Inferior parietal cortex (tissue), 1 donor: ENCODE measurements around the gene ENTPD3.

ENCODE experiments used
- DNase-seq: peaks from one replicate; pipeline ENCODE4 v3.0.0-alpha.2; 2016; ENCODE audit errors: extremely low spot score

Gene ENTPD3

DNA sequence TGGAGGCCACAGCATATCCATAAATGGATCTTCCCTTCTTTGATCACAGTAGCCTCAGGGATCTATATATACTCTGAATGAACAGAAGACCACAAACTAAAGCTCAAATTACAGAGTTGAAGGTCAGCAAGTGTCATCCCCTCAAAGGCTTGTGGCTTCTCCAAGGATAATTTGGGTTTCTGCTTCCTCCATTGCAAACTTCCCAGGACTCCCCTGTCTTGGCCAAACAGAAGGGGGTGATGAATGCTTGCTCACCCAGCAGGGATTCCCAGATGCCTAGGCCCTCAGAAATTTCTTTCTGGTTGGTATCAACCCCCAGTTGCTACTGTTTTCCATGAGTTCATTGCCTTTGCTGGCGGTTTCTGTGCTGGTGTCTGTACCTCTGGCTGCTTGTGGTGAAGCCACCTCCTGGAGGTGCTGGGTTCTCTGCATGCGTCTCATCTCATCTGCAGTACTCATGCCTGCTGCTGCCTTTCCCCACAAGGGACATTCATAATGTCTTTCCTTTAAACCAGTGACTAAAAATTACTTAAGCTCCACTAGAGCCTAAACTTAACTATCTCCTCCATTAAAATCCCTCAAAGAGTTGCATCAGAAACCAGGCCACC is 17.7 kb downstream of the ENTPD3 start:
- no peak for DNase-seq

DNA sequence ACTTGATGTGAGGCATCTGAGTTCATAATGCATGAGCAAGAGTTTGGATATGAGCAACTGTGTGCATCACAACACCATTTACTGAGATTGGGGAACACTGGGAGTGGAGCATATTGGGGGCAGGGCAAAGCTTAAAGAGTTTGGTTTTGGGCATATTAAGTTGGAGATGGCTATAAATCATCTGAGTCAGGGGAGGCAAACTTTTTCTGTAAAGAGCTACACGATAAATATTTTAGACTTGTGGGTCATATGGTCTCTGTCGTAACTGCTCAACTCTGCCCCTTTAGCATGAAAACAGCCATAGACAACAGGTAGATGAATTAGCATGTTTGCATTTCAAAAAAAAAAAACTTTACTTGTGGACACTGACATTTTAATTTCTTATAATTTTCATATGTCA is 20.0 kb downstream of the ENTPD3 start:
- DNase-seq: no peak

DNA sequence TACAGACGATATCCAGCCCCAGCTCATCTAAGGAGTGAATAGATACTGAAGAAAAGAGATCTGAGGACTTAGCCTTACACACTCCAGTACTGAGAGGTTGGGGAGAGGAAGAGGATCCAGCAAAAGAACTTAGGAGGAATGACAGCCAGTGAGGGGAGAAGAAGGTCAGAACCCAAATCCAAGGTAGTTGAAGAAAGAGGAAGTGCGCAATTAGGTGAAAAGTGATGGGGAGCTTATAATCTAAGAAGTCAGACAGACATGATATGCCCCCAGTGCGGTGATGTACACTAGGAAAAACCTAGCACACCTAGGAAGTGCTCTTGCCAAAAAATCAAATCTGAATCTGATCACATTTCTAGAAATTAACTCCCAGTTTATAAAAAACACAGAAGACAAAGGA is 20.6 kb downstream of the ENTPD3 start:
- DNase-seq: no peak

DNA sequence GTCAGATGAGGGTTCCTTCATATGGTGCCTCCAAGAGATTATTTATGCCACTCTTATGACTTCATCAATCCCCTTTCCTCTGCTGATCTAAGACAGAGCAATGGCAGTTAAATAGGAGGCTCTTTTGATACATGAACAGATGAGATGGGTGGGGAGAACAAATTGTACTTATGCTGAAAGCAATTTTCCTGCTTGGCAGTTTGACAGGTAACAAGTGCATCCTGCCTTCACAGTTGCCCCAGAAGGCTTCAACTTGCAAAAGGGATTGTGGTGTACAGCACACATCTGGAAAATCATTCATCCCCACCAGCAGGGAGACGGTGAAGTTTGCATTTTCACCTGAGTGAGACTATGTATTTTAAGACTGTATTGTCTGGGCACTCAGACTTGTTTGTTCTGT is 27.3 kb downstream of the ENTPD3 start:
- DNase-seq: no peak

DNA sequence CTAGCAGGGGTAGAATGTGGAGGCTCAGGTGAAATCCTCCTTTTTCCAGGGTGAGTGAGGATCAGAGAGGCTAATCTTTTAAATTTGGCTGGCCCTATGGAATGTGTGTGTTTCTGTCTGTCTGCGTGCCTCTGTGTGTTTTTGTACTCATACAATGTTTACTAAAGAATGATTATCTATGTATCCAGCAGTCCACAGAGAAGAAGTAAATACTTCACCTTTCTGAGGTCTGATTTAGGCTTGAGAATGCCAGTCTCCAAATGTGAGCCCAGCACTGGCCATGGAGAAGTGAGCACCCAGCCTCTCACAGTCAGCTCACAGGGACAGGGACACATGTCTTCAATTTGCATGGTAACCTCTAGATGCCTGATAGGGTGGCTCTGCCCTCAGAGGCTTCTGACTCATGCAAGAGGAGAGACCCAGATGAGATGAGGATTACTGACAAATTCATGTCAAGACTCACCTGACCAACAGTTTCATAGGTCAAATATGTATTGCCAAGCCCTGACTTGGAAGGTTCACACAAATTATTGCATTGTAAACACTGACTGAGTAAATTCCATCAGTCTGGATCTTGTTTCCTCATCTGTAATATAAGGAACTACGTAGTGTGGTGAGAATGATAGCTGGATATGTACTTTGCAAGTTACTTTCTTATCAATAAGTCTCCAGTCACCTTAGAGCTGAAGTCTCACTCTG is 31.0 kb downstream of the ENTPD3 start:
- DNase-seq: no peak

DNA sequence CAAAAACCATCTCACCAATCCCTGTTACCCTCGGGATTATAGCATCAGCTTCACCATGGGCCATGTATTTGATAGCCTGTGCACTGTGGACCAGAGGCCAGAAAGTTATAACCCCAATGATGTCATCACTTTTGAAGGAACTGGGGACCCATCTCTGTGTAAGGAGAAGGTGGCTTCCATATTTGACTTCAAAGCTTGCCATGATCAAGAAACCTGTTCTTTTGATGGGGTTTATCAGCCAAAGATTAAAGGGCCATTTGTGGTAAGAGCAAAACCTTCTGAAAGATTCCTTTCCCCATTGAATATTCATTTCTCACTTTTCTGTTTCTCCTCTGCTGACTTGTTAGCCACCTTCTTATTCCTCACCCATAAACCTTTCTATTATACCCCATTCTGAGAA is 35.9 kb downstream of the ENTPD3 start:
- no peak for DNase-seq

DNA sequence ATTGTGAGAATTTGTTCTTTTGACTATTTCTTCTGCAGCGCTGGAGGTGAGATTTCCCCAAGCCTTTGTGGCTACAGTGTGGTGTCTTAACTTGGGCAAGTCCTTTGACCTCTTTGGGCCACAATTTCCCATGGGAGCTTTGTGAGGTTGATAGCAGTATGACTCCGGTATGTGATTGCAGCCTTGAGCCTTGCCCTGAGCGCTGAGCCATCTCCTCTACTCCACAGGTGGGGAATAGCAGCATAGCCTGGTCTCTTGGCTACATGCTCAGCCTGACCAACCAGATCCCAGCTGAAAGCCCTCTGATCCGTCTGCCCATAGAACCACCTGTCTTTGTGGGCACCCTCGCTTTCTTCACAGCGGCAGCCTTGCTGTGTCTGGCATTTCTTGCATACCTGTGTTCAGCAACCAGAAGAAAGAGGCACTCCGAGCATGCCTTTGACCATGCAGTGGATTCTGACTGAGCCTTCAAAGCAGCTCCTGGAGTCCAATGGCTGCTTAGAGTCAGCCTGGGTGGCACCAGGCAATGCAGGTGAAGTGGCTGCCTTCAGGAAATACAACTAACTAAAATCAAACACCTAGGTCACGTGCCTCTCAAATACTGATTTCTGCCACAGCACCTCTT is 40.2 kb downstream of the ENTPD3 start:
- no peak for DNase-seq

DNA sequence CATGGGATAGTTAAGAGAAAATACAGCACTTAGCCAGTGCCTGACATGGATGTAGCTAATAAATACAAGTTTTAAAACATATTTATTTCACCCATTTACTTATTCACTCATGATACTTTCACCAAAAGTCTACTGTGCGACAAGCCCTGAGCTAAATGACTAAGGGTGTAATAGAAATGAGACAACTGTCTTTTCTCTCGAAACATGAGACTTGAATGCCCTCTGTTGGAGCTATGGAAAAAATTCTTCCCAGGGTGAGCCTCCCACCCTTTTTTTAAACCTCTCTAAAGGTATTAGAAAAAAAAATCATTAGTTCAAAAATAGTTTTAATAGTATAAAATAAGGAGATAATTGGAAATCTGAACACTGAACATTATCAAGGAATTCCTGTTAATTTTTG is 45.8 kb downstream of the ENTPD3 start:
- no peak for DNase-seq

DNA sequence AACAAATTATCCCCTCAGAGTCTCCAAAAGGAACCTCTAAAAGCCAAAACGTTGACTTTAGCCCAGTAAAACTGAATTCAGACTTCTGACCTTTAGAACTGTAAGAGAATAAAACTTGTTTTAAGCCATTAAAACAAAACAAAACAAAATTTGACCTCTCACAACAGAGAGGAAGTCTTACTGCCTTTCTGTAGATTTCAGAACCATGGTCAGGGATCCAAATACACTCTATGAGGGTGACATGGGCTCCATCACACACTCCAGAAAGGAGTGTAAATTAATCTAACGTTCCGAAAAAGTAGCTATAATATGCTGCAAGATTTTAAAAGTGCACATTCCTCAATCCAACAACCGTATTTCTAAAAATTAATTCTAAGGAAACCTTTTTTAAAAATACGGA is 50.9 kb downstream of the ENTPD3 start:
- DNase-seq: no peak

DNA sequence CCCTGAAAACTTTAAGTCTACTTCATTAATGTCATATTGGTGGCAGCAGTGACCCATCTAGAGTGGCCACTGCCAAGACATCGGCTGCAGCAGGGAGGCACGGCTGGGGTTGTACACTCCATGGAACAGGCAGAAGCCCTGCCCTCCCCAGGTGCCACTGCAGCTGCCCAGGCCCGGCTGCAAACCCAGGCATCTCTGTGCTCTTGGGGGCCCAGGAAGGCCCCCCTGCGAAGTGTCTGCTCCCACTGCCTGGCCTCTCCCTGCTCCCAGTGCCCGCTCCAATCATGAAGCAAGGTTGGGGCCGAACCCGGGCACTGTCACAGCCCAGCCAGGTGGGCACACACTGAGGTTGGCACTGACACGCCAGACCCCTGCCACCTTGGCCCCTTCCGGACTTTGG is 58.1 kb downstream of the ENTPD3 start:
- DNase-seq: no peak

DNA sequence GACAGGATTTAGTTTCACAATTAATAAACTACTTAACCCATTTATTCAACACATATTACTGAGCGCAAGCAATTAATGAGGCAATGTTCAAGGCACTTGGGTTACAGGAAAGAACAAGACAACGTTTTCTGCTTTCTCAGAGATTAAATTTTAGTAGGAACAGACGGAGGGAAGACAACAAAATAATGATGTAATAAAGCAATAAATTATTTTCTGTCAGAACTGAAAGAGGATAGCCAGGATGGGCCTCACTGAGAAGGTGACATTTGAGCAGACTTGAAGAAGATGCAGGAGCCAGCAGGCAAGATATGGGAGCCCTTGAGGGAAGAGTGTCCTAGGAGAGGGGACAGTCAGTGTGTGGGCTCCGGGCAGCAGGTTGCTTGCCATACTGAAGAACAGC is 58.9 kb downstream of the ENTPD3 start:
- DNase-seq: no peak

DNA sequence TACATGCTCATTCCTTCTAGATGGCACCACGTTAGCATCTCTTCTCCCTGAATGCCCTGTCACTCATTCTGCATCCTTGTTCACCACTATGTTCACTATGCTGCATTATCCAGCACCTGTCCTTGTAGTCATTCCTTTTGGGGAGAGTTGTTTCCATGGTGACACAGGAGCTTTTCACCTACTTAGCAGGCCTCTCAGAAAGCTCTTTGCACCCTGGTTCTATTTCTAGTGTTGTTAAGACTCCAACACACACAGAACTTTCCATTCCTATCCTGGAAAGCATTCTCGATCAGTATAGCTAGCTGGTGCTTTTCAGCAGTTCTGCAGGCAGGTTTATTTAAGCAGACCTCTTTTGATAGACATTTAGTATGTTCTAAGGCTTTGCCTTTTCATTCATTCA is 63.5 kb downstream of the ENTPD3 start:
- peak; percentile 42 for DNase-seq

DNA sequence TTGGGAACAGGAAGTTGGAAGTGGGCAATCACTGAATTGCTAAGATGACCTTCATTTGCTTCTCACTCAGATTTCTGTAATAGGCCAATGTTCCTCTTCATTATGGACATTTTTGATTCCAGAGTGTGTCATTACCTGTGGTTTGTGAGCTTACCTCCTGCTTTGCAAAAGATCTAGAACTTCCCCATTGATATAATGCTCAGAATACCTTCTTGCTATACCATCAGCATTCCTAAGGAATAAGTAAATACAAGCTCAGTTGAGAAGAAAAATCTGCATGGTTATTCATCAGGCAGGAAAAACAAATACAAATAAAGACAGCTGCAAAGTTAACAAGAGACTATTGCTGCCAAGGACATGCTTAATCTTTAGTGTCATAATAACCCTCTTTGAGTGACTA is 64.6 kb downstream of the ENTPD3 start:
- DNase-seq: no peak

DNA sequence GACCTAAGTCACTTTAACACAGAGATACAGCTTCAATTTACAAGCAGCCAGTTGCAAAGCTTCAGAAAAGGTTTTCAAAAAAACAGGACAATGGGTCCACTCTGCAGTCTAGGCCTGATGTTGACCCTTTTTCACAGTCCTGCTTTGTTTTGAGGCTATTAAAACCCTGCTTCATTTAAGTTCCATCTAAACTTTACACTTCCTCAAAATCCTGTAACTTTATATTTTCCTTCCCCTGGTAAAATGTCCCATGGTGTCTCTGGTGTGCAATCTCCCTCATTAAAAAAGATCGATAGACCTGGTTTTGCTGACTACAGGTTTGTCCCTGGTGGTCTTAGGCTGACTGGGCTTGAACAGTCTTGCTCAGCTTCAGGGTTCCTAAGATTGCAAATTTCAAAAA is 65.1 kb downstream of the ENTPD3 start:
- DNase-seq: no peak

DNA sequence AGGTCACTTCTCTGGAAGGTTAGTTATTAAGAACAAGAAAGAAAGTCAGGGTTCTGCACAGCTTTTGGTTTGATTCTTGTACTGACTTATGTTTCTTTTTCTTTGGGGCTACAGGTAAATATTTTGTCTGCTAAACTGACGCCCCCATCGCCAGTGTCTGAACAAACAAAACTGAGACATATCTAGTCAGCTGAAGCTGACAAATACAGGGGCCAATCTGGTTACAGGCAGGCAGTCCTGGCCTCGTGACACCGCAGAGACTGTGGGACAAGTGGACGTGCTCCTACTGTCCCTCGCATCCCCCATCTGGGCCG is 65.5 kb downstream of the ENTPD3 start:
- peak; percentile 30 for DNase-seq

DNA sequence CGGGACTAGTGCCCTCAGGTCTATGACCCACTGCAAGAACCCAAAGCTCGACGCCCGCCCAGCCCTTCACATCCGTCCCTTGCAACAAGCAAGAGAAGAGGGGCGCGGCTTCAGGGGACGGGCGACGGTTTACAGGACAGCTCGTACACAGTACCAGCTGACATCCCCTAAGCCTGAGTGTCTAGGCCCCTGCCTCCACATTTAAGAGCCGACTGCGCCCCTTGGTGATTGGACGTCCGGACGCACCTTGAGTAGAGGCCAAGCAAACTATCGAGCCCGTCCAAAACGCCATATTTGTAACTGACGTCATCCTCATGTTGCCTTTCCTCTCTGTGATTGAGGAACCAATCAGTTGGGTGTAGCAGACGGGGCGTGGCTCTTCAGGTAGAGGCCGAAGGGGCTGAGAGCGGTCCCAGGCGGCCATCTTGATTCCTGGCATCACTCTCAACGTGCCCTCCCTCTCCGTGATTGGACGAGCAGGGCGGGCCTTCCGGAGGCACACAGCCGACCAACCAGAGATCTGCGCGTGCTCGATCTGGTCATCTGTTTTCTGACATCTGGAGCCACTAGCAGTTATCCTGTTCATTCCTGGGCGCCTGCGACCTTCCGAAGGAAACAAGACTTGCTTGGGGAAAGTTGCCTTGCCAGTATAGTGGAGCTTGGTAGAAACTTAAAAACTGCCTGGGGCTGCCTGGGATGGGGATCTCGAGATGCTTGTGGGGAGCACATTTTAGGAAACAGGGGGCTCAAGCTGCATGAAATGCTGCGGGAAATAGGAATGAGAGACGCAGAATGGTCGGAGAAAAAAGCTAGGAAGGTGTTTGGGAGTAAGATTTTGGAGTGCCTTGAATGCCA is 66.1 kb downstream of the ENTPD3 start:
- DNase-seq: peak; percentile 98

DNA sequence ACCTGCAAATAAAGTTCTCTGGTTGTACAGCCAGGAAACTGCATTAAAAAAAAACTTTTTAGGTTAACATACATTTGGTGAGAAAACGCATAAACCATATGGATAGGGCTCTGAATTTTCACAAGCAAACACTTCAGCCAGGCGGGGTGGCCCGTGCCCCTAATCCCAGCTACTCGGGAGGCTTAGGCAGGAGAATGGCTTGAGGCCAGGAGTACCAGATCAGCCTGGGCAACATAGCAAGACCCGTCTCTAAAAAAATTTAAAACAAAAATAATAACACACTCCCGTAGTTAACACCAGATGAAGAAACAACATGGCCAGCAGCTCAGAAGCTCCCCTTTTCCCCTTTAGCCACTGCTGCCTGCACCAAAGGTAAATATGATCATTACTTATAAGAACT is 66.9 kb downstream of the ENTPD3 start:
- DNase-seq: no peak

DNA sequence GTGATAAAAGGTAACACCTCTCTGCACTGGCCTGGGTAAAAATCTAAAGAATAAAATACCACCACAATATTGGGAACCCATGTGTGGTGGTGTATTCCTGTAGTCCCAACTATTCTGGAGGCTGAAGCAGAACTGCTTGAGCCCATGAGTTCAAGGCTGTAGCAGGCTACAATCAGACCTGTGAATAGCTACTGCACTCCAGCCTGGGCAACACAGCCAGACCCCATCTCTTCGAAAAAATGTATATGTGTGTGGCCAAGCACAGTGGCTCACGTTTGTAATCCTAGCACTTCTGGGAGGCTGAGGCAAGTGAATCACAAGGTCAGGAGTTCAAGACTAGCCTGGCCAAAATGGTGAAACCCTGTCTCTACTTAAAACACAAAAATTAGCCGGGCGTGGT is 68.3 kb downstream of the ENTPD3 start:
- DNase-seq: no peak

DNA sequence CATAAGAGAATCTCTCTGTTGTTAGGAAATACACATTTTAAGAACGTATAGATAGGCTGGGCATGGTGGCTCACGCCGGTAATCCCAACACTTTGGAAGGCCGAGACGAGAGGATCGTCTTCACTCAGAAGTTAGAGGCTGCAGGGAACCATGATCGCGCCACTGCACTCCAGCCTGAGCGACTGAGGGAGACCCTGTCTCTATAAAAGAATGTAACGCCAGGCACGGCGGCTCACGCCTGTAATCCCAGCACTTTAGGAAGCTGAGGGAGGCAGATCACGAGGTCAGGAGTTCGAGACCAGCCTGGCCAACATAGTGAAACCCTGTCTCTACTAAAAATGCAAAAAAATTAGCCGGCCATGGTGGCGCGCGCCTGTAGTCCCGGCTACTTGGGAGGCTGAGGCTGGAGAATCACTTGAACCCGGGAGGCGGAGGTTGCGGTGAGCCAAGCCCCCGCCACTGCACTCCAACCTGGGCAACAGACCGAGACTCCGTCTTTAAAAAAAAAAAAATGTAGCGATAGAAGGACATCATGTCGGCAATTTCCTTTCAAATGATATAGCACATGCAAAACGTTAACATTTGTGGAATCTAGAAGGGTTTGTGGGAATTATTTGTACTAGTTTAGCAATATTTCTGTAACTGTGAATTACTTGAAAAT is 69.4 kb downstream of the ENTPD3 start:
- DNase-seq: no peak

DNA sequence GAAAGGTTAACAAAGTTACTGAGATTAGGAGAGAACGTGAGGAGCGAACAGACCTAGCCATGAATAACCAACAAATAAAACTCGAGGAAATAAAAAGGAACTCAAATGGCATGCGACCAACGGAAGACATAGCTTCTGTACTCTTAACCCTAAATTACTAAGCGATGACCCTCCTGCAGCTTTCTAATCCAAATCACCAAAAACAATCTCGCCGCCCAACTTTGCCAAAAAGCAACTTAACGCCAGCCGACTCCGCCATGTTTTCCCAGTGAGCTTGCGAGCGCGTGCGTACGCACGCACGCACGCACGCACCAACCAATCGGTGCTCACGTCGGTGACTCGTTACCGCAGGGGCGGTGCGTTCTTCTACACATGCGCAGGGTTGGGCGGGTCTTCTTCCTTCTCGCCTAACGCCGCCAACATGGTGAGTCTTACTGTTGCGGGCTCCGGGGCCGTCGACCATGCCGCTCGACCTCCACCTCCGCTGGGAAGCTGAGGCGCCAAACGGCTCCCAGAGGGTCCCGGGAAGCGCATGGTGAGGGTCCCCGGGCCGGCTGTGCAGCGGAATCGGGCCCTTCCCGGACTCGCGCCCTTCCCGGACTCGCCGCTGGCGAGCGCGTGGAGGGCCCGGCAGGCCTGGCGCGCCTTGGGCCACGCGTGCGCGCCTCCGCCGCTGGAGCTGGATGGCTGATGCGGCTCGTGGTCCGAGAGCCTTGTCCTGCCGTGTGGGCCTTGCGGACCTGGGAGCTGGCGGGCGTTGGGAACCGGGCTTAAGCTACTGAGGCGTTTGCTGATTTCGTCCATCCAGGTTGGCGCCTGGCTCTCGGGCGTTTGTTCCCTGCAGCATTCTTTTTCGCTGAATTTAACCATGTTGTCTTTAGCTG is 70.2 kb downstream of the ENTPD3 start, which contains the start of gene RPL14:
Gene RPL14 (plus strand): TSS at position 400 of the 884 bp plus-strand sequence. CDS start 133 bp downstream, at position 533.
- peak; percentile 98 for DNase-seq

DNA sequence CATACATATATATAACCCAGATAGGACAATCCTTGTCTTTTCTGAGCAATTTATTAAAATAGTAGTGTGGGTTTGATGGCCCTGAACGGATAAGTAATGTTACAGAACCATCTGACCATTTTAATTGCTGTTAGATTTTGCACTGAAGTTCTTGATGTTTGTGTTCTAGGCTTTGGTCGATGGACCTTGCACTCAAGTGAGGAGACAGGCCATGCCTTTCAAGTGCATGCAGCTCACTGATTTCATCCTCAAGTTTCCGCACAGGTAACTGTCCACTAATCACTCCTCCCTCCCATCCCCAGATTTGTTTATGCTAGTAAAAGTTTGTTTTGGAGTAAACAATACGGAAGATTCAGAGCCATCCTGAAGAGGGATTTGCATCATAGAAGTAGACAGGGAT is 71.5 kb downstream of the ENTPD3 start:
- DNase-seq: no peak
